Astrocyte of the spinal cord (primary cell): Measurements from ENCODE around the gene CXCL14.

Experiments used
- DNase-seq: peaks from one replicate; pipeline ENCODE4 v3.0.0; 2011; ENCODE audit warnings: low read depth, low spot score
- H3K4me3 ChIP-seq: 2 replicates; pipeline ENCODE4 v1.5.1; 2011; ENCODE audit warnings: low read depth, mild to moderate bottlenecking, low read length, moderate library complexity
- in situ Hi-C: cut with HindIII; loops from 2 replicates; pipeline ENCODE4 v1.10.0; 2017; ENCODE audit warnings: low sequenced_read_pairs
- TF ChIP-seq, protein P1 (sequence below): IDR thresholded peaks from 2 replicates; pipeline ENCODE4 v1.5.1; 2012; ENCODE audit warnings: low read depth, mild to moderate bottlenecking, low read length, inconsistent platforms

Gene CXCL14

DNA sequence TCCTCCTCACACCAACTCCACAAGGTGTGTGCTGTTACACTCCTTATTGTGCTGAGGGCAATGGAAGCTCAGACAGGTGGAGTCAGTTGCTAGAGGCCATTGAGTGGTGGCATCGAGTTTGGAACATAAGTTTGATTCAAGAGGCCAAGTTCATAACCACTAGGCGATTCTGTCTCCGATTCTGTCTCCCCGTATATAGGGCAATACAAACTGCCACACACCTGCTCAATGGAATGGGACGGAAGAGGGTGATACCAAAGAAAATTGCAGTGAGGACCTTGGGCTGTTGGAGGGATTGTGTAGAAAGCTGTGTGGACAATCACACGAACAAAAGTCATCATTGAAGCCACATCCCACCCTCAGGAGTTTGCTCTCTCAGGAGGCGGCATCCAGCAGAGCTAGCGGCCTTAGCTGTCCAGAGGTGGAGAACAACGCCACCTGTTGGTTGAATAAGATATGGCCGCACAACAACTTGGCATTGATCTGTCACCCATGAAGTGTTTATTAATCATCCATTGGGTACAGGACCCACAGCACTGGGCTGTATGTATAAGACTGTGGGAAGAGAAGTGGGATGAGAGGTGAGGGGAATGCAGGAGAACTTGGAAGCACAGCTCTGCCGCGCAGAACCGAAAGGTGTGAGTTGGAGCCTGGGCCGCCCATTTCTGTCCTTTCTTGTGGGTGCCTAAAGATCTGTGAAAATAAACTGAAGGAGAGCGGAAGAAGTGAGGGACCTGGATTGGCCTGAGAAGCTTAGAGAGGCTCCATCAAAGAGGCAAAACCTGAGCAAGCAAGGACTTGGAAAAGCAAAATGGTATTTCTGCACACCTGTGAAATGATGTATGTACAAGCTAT lies 27.0 kb downstream of the CXCL14 start:
- no peak overlapping the region for H3K4me3 ChIP-seq
- TF ChIP-seq, protein P1, sequence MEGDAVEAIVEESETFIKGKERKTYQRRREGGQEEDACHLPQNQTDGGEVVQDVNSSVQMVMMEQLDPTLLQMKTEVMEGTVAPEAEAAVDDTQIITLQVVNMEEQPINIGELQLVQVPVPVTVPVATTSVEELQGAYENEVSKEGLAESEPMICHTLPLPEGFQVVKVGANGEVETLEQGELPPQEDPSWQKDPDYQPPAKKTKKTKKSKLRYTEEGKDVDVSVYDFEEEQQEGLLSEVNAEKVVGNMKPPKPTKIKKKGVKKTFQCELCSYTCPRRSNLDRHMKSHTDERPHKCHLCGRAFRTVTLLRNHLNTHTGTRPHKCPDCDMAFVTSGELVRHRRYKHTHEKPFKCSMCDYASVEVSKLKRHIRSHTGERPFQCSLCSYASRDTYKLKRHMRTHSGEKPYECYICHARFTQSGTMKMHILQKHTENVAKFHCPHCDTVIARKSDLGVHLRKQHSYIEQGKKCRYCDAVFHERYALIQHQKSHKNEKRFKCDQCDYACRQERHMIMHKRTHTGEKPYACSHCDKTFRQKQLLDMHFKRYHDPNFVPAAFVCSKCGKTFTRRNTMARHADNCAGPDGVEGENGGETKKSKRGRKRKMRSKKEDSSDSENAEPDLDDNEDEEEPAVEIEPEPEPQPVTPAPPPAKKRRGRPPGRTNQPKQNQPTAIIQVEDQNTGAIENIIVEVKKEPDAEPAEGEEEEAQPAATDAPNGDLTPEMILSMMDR: peak; percentile 85
- in situ Hi-C loops: loop anchor here (5.0 to 25.0 kb wide), 2 partner anchors 95 to 285 kb away; partner anchors contain the start of gene SLC25A48
- peak; percentile 72 for DNase-seq

DNA sequence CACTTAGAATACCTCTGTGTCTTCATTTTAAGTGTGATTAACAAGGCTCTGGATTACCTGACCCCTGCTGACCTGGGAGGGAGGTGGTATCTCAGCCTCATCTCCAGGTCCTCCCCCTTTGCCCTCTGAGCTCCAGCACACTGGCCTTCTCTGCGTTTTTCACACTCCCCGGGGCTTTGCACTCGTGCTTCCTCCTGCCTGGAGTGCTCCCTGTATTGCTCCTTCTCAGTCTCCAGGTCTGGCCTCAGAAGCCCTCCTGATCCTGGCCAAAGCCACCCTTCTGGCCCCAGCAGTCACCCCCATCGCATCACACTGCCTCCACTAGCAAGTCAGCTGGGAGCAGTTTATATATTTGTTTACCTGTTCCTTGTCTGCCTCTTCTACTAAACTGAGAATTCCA lies 29.4 kb downstream of the CXCL14 start:
- in situ Hi-C loops: no loop called here
- H3K4me3 ChIP-seq: no peak overlapping the region
- DNase-seq: no peak
- TF ChIP-seq, protein P1: no peak

DNA sequence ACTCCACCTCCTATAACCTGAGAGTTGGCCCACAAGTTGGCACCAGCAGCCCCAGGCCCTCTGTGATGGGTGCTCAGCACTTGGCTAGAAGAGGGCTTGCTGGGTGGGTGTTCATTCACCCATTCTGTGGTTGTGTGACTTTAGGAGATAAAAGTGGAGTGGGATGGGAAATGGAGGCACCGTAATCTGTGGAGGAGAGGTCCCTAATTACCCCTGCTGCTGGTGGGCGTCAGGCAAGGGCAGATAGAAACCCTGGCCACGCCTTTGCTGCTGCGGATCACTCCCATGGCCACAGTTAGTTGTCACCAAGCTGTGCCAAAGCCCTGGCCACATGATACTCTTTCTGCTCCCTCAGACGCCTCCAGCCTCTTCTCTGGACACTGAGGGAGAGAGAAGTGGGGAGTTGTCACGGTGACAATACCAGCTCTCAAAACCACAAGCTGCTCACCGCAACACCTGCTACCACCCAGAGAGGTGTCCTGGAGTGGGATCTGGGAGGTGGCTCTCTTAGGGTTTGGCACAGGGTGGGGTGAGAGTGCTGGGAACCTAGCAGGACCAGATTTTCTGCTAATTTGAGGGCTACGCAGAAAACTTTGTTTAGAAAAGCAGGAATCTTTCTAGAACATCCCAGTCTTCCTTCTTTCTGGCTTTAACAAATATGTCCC lies 31.1 kb downstream of the CXCL14 start:
- in situ Hi-C loops: no loop called here
- DNase-seq: no peak
- TF ChIP-seq, protein P1: no peak
- no peak overlapping the region for H3K4me3 ChIP-seq

DNA sequence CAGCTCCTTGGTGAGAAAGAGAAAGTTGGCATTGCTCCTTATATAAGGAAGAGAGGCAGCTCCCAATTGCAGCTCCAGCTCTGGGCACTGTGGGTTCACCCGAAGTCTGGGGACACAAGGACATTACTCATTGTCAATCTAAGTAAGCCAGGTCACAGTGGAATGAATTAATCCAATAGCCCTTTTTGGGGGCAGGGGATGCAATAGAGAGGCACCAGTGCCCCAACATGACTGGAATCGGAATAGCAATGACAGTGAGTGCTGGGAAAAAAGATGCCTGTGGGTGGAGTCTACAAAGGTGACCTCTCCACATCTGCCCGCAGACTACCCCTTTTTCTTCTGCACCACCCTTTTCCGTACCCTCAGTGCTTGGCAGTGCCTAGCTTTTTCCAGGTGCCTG lies 31.9 kb downstream of the CXCL14 start:
- DNase-seq: no peak
- TF ChIP-seq, protein P1: no peak
- no peak overlapping the region for H3K4me3 ChIP-seq
- in situ Hi-C loops: no loop called here

DNA sequence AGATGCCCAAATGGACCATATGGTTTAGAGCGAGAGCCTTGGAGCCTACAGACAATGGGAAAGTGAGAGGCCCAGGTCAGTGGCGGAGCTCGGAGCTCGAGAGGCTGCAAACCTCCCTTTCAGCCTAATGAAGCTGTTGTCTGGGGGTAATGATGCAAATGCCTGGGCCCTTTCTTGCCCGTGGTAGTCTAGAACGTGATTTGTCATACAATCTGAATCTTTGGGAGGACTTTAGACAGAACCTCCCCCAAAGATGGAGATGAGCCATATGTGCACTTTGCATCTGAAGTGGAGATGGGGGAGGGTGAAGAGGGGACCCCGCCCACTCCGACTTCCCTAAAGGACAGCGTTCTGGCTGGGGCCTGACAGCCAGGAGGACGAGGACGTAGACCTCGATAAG lies 32.7 kb downstream of the CXCL14 start:
- H3K4me3 ChIP-seq: no peak overlapping the region
- in situ Hi-C loops: no loop called here
- TF ChIP-seq, protein P1: no peak
- DNase-seq: no peak

DNA sequence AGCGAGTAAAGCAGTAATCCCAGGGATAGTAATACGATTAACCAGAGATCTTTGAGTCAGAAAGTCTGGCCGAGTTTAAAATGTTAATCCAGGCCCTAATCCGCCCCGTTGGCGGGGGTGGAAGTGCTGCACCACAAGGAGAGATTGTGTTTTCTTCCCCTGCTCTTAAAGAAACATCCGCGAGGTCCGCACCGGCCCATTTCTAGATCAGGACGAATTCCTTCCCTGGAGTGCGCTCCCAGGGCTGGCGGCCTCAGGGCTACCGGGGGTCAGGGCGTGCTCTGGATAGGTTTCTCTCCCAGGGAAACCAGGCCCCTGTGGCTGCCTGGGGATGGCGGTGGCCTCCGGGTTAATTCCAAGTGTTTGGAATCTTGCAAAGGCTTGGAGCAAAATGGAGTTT lies 33.7 kb downstream of the CXCL14 start:
- H3K4me3 ChIP-seq: no peak overlapping the region
- TF ChIP-seq, protein P1: no peak
- in situ Hi-C loops: no loop called here
- no peak for DNase-seq
